Caco-2 (cell line): Measurements from ENCODE around the gene ZNF507. TPM values are rescaled to one million over a fixed set of nuclear protein-coding genes. Genes with fewer than 3 reads are reported as not detected.

Experiments
- BruUV-seq: library from RNA; stranded (reverse); fragments of 400-500 nt; replicated peaks from 2 replicates; lab custom pipeline; 2021; lab: Mats Ljungman, UMichigan
- CTCF ChIA-PET: fragments of 300-600 bp; sonication (Branson Sonifier 250); formaldehyde crosslinking; loops from one replicate; lab custom pipeline; 2022; ENCODE audit warnings: antibody characterized with exemption; lab: Charles Lee
- POLR2A ChIA-PET: fragments of 300-600 bp; sonication (Branson Sonifier 250); formaldehyde crosslinking; loops from one replicate; lab custom pipeline; 2022; ENCODE audit warnings: antibody characterized with exemption; lab: Charles Lee
- DNase-seq, 2 experiments: peaks; one replicate each; pipeline versions ENCODE4 v3.0.0 to v3.0.0-alpha.2; 2020 to 2022
- H3K27me3 ChIP-seq: replicated peaks from 2 replicates; pipeline ENCODE4 v1.6.0; 2011; ENCODE audit warnings: low read length; ENCODE audit not compliant: control insufficient read depth, insufficient read depth
- H3K36me3 ChIP-seq: 2 replicates; pipeline ENCODE4 v1.5.1; 2011; ENCODE audit warnings: low read length; ENCODE audit not compliant: control insufficient read depth, insufficient read depth
- H3K4me1 ChIP-seq: fragments of 250-450 bp; sonication (Bioruptor Pico); 2 replicates; pipeline ENCODE4 v1.5.1; 2020; ENCODE audit warnings: mild to moderate bottlenecking
- H3K4me3 ChIP-seq: 2 replicates; pipeline ENCODE4 v1.5.1; 2011; ENCODE audit warnings: low read depth, mild to moderate bottlenecking, control low read depth, low read length
- H3K9me3 ChIP-seq: fragments of 250-450 bp; sonication (Bioruptor Pico); 2 replicates; pipeline ENCODE4 v1.5.1; 2020; ENCODE audit warnings: mild to moderate bottlenecking, moderate library complexity
- H3K27ac Mint-ChIP-seq: one replicate; pipeline ENCODE4 v1.8.0; 2022; ENCODE audit warnings: mixed read lengths; ENCODE audit not compliant: unreplicated experiment
- H3K27me3 Mint-ChIP-seq: one replicate; pipeline ENCODE4 v1.8.0; 2022; ENCODE audit warnings: mixed read lengths; ENCODE audit not compliant: insufficient read depth, unreplicated experiment
- H3K36me3 Mint-ChIP-seq: one replicate; pipeline ENCODE4 v1.8.0; 2022; ENCODE audit warnings: mild to moderate bottlenecking, mixed read lengths; ENCODE audit not compliant: insufficient read depth, unreplicated experiment
- H3K4me1 Mint-ChIP-seq: one replicate; pipeline ENCODE4 v1.8.0; 2022; ENCODE audit warnings: low read depth, mixed read lengths; ENCODE audit not compliant: unreplicated experiment
- H3K4me3 Mint-ChIP-seq: one replicate; pipeline ENCODE4 v1.8.0; 2022; ENCODE audit warnings: mild to moderate bottlenecking, moderate library complexity, mixed read lengths; ENCODE audit not compliant: unreplicated experiment
- H3K9me3 Mint-ChIP-seq: one replicate; pipeline ENCODE4 v1.8.0; 2022; ENCODE audit warnings: mixed read lengths; ENCODE audit not compliant: unreplicated experiment
- CTCF ChIP-seq, 2 experiments: fragments of 200-600 bp in 1 of 2; IDR thresholded peaks; 1 replicate in 1 of 2; 2 replicates in 1 of 2; pipeline versions ENCODE4 v1.5.1 to v1.8.0; 2011 to 2022; ENCODE audit warnings: antibody characterized with exemption in 1 of 2, control low read depth in 1 of 2, inconsistent platforms in 1 of 2, low read depth in 1 of 2, low read length in 1 of 2, mild to moderate bottlenecking in 1 of 2, moderate library complexity in 1 of 2; ENCODE audit not compliant: insufficient read depth in 1 of 2, severe bottlenecking in 1 of 2, unreplicated experiment in 1 of 2
- intact Hi-C: fragments of 100-400 bp; cut with micrococcal nuclease; formaldehyde crosslinking; loops from one replicate; pipeline ENCODE4 v1.10.0; 2022; ENCODE audit not compliant: unreplicated experiment
- total RNA-seq: library from RNA; stranded (reverse); gene quantifications from 2 replicates; pipeline ENCODE4 v1.2.3, GENCODE V29; 2022

The ZNF507 gene
- total RNA-seq, 1 experiment from 2014 or later: 27.4 TPM

- H3K36me3 ChIP-seq: no peaks in the 10 kb centered on the region
- no peaks in the 10 kb centered on the region for H3K27me3 Mint-ChIP-seq
- H3K9me3 ChIP-seq: no peaks in the 10 kb centered on the region
- no peaks in the 10 kb centered on the region for H3K9me3 Mint-ChIP-seq
- TF ChIP-seq CTCF (IDR thresholded peaks at IDR 0.05; ENCODE audit: insufficient read depth in 1 of 2, low read depth in 1 of 2, low read length in 1 of 2, severe bottlenecking in 1 of 2, unreplicated experiment in 1 of 2): peak in 1 of 2 experiments; percentile 13
- peaks cover 15% of the 10 kb centered on the region for H3K4me1 Mint-ChIP-seq
- H3K27ac Mint-ChIP-seq: peak overlapping the region; percentile 79
- BruUV-seq: no TSS peak
- H3K27me3 ChIP-seq: no peaks in the 10 kb centered on the region
- H3K4me3 ChIP-seq: peak overlapping the region; percentile 99
- H3K4me3 Mint-ChIP-seq: peak overlapping the region; percentile 77
- peaks cover 16% of the 10 kb centered on the region for H3K36me3 Mint-ChIP-seq
- intact Hi-C loops: loop anchor here (10.0 kb wide), 1 partner anchor 268 kb away; the partner anchor contains the start of genes ANKRD27 and RGS9BP
- DNase-seq: no peak
- peaks cover 5% of the 10 kb centered on the region for H3K4me1 ChIP-seq
- ChIA-PET POLR2A (interaction anchor here (0.5 to 1.7 kb wide), 12 partner anchors 13 to 303 kb away, joined by 3 to 10 read pairs (median 4); partner anchors contain the start of genes PDCD5 and ZNF507), CTCF (interaction anchor here (0.6 kb wide), 1 partner anchor 87 kb away, joined by 3 read pairs; no protein-coding TSS in a partner anchor)
These were observed 61.0 kb downstream of the ZNF507 start for GRCh38 chr19:32406161-32407003.

- Mint-ChIP-seq H3K27me3 (no peaks in the 10 kb centered on the region), H3K36me3 (peaks cover 24% of the 10 kb centered on the region), H3K27ac (peak overlapping the region; percentile 79), H3K4me1 (peaks cover 15% of the 10 kb centered on the region), H3K4me3 (peak overlapping the region; percentile 77), H3K9me3 (no peaks in the 10 kb centered on the region)
- Histone ChIP-seq H3K9me3 (no peaks in the 10 kb centered on the region), H3K36me3 (no peaks in the 10 kb centered on the region), H3K4me3 (no peak overlapping the region), H3K27me3 (no peaks in the 10 kb centered on the region), H3K4me1 (peaks cover 5% of the 10 kb centered on the region)
- intact Hi-C loops: loop anchor here (10.0 kb wide), 1 partner anchor 268 kb away; the partner anchor contains the start of genes ANKRD27 and RGS9BP
- CTCF ChIA-PET: no interaction called here
- TF ChIP-seq CTCF (IDR thresholded peaks at IDR 0.05; ENCODE audit: insufficient read depth in 1 of 2, low read depth in 1 of 2, low read length in 1 of 2, severe bottlenecking in 1 of 2, unreplicated experiment in 1 of 2): no peak
- BruUV-seq: TSS peak; percentile 37
- no peak for DNase-seq
- POLR2A ChIA-PET: no interaction called here
These were observed 61.9 kb downstream of the ZNF507 start for GRCh38 chr19:32407004-32407992.

GRCh38 chr19:32415246-32415645 is 69.8 kb downstream of the ZNF507 start:
- Histone ChIP-seq H3K9me3 (no peaks in the 10 kb centered on the region), H3K27me3 (no peaks in the 10 kb centered on the region), H3K4me3 (no peak overlapping the region), H3K36me3 (no peaks in the 10 kb centered on the region), H3K4me1 (no peaks in the 10 kb centered on the region)
- POLR2A ChIA-PET: no interaction called here
- no peaks in the 10 kb centered on the region for H3K27me3 Mint-ChIP-seq
- no peak overlapping the region for H3K27ac Mint-ChIP-seq
- TF ChIP-seq CTCF (IDR thresholded peaks at IDR 0.05; ENCODE audit: insufficient read depth in 1 of 2, low read depth in 1 of 2, low read length in 1 of 2, severe bottlenecking in 1 of 2, unreplicated experiment in 1 of 2): no peak
- intact Hi-C loops: no loop called here
- no peak overlapping the region for H3K4me3 Mint-ChIP-seq
- peaks cover 26% of the 10 kb centered on the region for H3K36me3 Mint-ChIP-seq
- BruUV-seq: no TSS peak
- CTCF ChIA-PET: no interaction called here
- no peaks in the 10 kb centered on the region for H3K9me3 Mint-ChIP-seq
- DNase-seq: no peak
- H3K4me1 Mint-ChIP-seq: no peaks in the 10 kb centered on the region
